Measurements from ENCODE around the gene SIK3.

Gene SIK3

GRCh38 chr11:116970485-116971292 is 127.5 kb downstream of the SIK3 start:
- Histone ChIP-seq H3K27ac (replicated peaks) (no peak overlapping the region), H3K27me3 (ENCODE audit: insufficient read depth, poor library complexity, severe bottlenecking) (no peaks in the 10 kb centered on the region), H3K4me3 (replicated peaks; ENCODE audit: insufficient read depth, low read length) (no peak overlapping the region)
- TF ChIP-seq POLR2AphosphoS5 (IDR thresholded peaks at IDR 0.05; ENCODE audit: low read depth) = no peak
- no peak for TF ChIP-seq REST (IDR thresholded peaks at IDR 0.05; ENCODE audit: insufficient replicate concordance, low read depth)
- TF ChIP-seq SPI1 (IDR thresholded peaks at IDR 0.05; ENCODE audit: borderline replicate concordance, low read depth) = no peak
- no peak for DNase-seq (ENCODE audit: low read depth in 1 of 2, low spot score in 1 of 2)

- no peak for DNase-seq (ENCODE audit: low read depth in 1 of 2, low spot score in 1 of 2)
- TF ChIP-seq GABPA (IDR thresholded peaks at IDR 0.05; ENCODE audit: low read depth) (no peak), CTCF (IDR thresholded peaks at IDR 0.05; ENCODE audit: insufficient read depth, low read length) (no peak), POLR2AphosphoS5 (IDR thresholded peaks at IDR 0.05; ENCODE audit: low read depth) (no peak), SPI1 (IDR thresholded peaks at IDR 0.05; ENCODE audit: borderline replicate concordance, low read depth) (no peak), REST (IDR thresholded peaks at IDR 0.05; ENCODE audit: insufficient replicate concordance, low read depth) (no peak)
- Histone ChIP-seq H3K27me3 (ENCODE audit: insufficient read depth, poor library complexity, severe bottlenecking) (no peaks in the 10 kb centered on the region), H3K4me3 (replicated peaks; ENCODE audit: insufficient read depth, low read length) (no peak overlapping the region), H3K27ac (replicated peaks) (no peak overlapping the region)
Measured at GRCh38 chr11:116969694-116970093, 128.5 kb downstream of the SIK3 start.

- no peak for TF ChIP-seq REST (IDR thresholded peaks at IDR 0.05; ENCODE audit: insufficient replicate concordance, low read depth)
- no peak for TF ChIP-seq SPI1 (IDR thresholded peaks at IDR 0.05; ENCODE audit: borderline replicate concordance, low read depth)
- no peak for TF ChIP-seq POLR2AphosphoS5 (IDR thresholded peaks at IDR 0.05; ENCODE audit: low read depth)
- TF ChIP-seq GABPA (IDR thresholded peaks at IDR 0.05; ENCODE audit: low read depth) = no peak
- TF ChIP-seq CTCF (IDR thresholded peaks at IDR 0.05; ENCODE audit: insufficient read depth, low read length) = no peak
- Histone ChIP-seq H3K27me3 (ENCODE audit: insufficient read depth, poor library complexity, severe bottlenecking) (no peaks in the 10 kb centered on the region), H3K27ac (replicated peaks) (no peak overlapping the region), H3K4me3 (replicated peaks; ENCODE audit: insufficient read depth, low read length) (no peak overlapping the region)
- DNase-seq (ENCODE audit: low read depth in 1 of 2, low spot score in 1 of 2) = no peak
Measured at GRCh38 chr11:116964269-116964668, 134.0 kb downstream of the SIK3 start.

Measured in HL-60 (cell line).